Fibroblast of peridontal ligament (primary cell): ENCODE data around the gene ZNF541.

Source experiments
- DNase-seq: peaks from one replicate; pipeline ENCODE4 v3.0.0-alpha.2; 2010; ENCODE audit errors: extremely low read depth

Gene ZNF541, protein sequence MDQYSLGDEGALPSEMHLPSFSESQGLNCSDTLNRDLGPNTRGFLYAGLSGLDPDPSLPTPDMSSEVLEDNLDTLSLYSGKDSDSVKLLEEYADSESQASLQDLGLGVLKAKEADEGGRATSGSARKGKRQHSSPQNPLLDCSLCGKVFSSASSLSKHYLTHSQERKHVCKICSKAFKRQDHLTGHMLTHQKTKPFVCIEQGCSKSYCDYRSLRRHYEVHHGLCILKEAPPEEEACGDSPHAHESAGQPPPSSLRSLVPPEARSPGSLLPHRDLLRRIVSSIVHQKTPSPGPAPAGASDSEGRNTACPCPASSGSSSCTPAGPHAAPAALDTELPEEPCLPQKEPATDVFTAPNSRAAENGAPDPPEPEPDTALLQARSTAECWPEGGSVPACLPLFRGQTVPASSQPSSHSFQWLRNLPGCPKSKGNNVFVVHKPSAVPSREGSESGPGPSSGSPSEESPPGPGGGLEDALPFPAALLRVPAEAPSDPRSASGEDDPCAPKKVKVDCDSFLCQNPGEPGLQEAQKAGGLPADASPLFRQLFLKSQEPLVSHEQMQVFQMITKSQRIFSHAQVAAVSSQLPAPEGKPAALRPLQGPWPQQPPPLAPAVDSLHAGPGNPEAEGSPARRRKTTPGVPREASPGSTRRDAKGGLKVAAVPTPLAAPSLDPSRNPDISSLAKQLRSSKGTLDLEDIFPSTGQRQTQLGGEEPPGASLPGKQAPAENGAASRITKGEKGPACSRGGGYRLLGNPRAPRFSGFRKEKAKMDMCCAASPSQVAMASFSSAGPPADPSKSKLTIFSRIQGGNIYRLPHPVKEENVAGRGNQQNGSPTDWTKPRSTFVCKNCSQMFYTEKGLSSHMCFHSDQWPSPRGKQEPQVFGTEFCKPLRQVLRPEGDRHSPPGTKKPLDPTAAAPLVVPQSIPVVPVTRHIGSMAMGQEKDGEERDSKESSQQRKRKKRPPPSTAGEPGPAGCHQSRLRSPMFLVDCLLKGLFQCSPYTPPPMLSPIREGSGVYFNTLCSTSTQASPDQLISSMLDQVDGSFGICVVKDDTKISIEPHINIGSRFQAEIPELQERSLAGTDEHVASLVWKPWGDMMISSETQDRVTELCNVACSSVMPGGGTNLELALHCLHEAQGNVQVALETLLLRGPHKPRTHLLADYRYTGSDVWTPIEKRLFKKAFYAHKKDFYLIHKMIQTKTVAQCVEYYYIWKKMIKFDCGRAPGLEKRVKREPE (N-terminal part only)

DNA sequence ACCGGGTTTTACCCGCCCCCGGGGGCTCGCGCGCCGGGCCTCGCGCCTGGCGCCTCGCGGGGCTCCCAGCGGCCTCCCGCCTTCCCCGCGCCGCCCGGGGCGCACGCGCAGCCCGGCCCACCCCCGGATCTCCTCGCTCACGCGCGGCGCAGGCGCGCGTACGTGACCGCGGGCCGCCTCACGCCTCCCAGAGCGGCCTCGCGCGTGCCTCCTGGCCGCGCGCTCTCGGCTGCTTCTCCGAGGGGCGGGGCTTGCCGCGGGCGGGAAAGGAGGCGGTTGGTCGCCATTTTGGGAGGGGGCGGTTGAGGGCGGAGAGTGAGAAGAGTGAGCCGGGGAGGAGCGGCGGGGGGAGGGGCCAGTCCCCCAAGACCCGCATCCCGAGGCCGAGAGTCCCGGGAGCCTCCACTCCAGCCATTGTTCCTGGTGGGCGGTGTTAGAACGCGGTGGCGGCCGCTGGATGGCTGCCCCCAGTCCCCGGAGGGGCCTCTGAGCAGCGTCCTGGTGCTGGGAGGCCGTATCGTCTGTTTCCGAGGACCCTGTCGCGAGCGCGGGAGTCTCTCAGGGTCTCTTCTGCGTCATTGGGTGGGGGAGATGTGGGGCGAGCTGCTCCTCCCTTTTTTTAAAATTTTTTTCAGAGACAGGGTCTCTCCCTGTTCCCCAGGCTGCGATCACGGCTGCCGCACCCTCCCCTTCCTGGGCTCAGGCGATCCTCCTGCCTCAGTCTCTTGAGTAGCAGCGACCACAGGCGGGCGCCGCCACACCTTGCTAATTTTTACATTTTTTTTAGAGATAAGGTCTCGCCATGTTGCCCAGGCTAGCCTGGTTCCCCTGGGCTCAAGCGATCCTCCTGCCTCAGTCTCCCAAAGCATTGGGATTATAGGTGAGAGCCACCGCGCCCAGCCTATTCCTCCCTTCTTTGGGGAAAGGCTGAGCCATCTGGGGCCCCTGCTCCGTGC is at the start of gene ZNF541:
Gene ZNF541, minus strand, starts transcription at position 78 of the 956 bp plus-strand sequence. CDS start 17,292 bp downstream, outside the sequence.
- DNase-seq = peak; percentile 20

DNA sequence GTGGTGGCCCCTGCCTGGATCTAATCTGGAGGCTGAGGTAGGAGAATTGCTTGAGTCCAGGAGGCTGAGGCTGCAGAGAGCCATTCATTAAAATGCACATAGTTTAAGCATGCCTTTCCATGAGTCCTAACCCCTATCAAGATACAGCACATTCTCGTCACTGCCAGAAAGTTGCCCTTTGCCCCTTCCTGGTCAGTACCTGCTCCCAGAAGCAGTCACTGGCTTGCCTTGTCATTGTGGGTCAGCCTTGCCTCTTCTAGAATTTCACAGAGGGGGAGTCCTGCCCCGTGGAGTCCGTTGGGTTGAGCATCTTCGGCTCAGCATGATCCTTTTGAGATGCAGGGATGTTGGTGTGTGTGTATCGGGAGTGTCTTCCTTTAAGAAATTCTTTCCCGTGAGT is 46.8 kb upstream of the ZNF541 start:
- DNase-seq = no peak

- DNase-seq = peak; percentile 26
Observed at GRCh38 chr19:47618771-47619170, 45.8 kb upstream of the ZNF541 start.

GRCh38 chr19:47615714-47616113 is 42.8 kb upstream of the ZNF541 start:
- no peak for DNase-seq

DNA sequence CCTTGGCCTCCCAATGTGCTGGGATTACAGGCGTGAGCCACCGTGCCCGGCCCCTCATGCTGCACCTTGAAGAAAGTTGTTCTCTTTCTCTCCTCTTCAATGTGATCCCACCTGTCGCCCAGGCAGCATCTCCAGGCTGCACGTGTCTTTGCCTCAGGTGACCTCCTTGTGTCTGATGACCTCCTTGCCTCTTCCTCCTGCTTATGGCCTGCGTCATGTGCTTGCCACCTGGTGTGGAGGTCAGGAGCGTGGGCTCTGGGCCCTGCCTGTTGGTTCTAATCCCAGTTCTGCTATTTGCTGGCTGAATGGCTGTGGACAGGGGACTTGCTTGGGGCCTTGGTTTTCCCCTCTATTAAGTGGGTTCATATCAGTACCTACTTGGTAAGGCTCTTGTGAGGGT is 42.3 kb upstream of the ZNF541 start:
- no peak for DNase-seq

- no peak for DNase-seq
Observed at GRCh38 chr19:47614559-47614958, 41.6 kb upstream of the ZNF541 start.

DNA sequence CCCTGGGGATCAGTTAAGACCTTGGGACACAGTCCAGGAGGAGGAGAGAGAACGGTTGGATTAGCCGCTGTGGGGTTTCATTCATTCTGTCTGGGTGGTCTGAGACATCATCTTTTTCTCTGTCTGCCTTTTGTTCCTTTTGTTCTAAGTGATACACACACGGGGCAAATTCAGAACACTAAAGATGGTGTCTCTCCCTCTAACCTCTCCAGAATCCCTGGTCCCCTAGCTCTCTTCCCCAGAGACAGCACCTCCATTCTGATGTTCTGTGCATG is 41.0 kb upstream of the ZNF541 start:
- no peak for DNase-seq

- peak; percentile 77 for DNase-seq
Observed at GRCh38 chr19:47613165-47614020, 40.4 kb upstream of the ZNF541 start.

DNA sequence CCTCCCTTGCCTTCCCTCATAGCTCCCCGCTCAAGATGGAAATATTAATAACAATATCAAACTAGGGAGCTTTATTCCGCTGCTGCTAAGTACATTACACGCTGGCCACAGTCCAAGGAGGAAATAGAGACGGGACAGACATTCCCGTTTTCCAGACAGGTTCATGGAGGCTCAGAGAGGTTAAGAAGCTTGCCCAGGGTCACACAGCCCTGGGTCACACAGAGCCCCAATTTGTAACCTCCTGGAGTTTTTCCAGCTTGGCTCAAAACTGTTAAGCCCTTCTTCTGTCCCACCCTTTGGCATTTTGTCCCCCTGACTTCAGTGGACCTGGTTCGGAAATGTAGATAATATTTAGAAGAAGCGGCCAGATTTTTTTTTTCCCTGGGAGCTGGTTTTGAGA is 38.0 kb upstream of the ZNF541 start:
- DNase-seq = no peak

DNA sequence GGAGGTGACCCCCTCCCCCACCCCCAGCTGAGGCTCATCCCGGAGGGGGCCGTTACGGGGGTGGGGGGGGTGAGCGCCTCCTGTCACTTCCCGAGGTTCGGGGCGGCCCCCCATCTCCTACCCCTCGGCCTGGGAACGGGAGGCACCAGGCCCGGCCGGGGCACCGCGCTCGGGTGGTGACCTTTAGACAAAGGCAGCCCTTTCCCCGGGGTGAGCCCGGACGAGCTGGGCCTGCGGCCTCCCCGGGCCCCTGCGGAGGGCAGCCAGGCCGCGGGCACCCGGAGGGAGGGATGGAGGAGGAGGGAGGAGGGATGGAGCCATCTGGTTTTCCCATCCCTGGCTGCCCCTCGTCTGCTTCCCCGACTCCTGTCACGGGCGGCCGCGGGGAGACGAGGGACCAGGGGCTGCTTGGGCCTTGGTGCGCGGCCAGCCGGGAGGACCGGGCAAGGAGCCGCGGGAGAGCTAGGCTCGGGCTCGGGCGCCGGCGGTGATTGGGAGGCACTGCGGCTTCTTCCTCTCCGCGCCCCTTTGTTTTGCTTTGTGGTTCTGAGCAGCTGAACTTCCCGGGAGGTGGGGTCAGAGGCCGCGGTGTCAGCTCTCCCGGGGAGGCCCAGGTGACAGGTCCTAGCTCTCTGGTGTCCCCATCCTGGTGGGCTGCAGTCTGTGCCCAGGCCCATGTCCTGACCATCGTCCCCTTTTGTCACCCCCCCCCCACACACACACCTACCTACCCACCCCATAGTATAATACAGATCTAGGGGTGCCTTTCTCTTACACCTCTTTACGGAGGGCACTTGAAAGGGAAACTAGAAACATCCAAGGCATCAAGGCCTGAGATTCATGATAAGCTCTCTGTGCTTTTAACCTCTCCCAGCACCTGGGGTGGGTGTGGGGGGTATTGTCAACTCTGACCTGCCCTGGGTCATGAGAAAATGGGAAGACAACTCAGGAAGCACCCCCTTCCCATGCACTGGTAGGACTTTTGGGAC is 37.3 kb upstream of the ZNF541 start:
- DNase-seq = peak; percentile 35

DNA sequence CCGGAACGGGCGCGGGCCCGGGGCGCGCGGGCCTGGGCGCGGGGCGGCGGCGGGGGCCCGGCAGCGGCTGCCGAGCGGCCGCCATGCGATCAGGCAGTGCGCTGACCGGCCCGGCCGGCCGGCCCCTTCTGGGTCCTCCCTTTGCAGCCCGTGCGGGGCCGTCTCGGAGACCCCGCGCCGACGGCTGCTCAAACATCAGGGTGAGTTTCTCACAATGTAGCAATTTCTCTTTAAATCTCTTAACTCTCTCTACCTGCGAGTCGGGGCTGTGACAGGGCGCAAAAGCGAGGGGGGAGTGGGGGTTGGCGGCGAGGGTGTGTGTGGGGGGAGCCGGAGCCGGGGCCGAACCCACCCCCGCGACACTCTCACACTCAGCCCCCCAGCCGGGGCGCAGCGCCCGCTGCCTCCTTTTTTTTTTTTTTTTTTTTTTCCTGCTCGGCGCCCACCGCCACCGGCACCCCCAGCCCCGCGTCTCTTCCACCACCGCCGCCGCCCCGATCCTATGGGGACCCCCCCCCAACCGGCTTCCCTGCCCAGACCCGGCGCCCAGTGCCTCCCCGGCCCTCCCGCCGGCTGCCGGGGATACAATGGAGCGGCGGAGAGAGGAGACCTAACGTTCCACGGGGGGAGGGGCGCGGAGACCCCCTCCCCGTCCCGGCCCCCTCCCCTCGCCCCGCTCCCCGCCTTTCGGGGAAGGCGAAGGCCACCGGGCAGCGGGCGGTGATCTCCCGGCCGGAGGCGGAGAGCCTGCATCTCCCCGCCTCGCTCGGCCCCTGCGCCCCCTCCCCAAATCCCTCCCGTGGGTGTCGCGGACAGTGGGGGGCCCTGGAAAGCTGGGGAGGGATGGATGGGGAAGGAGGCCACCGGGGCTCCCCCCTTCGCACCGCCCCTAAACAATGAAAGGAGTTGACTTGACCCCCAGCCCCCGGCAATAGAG is 36.3 kb upstream of the ZNF541 start, which contains the start of gene BICRA:
Gene BICRA, plus strand, starts transcription at position 166 of the 937 bp plus-strand sequence. CDS start 64,441 bp downstream, outside the sequence.
- DNase-seq = peak; percentile 74

- peak; percentile 87 for DNase-seq
Observed at GRCh38 chr19:47608074-47608918, 35.3 kb upstream of the ZNF541 start.

- DNase-seq = no peak
Observed at GRCh38 chr19:47607564-47608073, 34.7 kb upstream of the ZNF541 start.

GRCh38 chr19:47603706-47604565 is 31.0 kb upstream of the ZNF541 start:
- no peak for DNase-seq

DNA sequence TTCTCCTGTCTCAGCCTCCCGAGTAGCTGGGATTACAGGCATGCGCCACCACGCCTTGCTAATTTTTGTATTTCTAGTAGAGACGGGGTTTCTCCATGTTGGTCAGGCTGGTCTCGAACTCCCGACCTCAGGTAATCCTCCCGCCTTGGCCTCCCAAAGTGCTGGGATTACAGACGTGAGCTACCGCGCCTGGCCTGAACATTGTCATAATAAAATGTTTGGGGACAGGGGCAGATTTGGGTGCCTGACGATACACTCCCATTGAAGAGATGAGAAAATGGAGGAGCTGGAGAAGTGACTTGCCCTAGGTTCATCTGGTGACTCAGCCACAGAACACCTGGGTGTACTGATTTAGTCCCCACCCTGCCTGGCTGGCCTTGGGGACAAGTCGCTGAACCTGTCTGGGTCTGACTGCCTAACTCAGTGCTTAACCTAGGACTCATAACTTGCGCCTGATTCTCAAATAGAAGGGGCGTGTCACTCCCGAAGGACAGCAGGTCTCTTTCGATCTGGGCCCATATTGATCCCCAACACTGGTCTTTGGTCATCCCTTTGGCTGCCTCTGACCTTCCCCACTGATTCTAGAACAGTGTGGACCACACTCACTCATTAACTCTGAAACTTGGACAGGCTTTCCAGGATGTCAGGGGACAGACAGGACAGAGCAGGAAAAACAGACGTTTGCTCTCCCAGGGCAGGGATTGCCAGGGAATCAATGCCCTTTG is 28.4 kb upstream of the ZNF541 start:
- no peak for DNase-seq
